ENCODE data around the gene INHBA.

INHBA gene

GRCh38 chr7:41702635-41703371 lies at the start of gene INHBA:
Gene INHBA (minus strand): TSS chr7:41703090. CDS start chr7:41700374, 2,716 bp downstream.
- DNase-seq (ENCODE audit: low spot score): no peak

GRCh38 chr7:41752615-41753014 lies 49.7 kb upstream of the INHBA start:
- no peak for DNase-seq (ENCODE audit: low spot score)

GRCh38 chr7:41750661-41751540 lies 48.0 kb upstream of the INHBA start:
- no peak for DNase-seq (ENCODE audit: low spot score)

GRCh38 chr7:41747961-41748360 lies 45.1 kb upstream of the INHBA start:
- no peak for DNase-seq (ENCODE audit: low spot score)

GRCh38 chr7:41745451-41745850 lies 42.6 kb upstream of the INHBA start:
- DNase-seq (ENCODE audit: low spot score): no peak

- no peak for DNase-seq (ENCODE audit: low spot score)
These were observed 41.3 kb upstream of the INHBA start for GRCh38 chr7:41744161-41744560.

GRCh38 chr7:41742401-41743020 lies 39.6 kb upstream of the INHBA start:
- no peak for DNase-seq (ENCODE audit: low spot score)

GRCh38 chr7:41738806-41739205 lies 35.9 kb upstream of the INHBA start:
- no peak for DNase-seq (ENCODE audit: low spot score)

GRCh38 chr7:41738336-41738735 lies 35.4 kb upstream of the INHBA start:
- no peak for DNase-seq (ENCODE audit: low spot score)

GRCh38 chr7:41735206-41735605 lies 32.3 kb upstream of the INHBA start:
- DNase-seq (ENCODE audit: low spot score): no peak

- DNase-seq (ENCODE audit: low spot score): no peak
These were observed 30.0 kb upstream of the INHBA start for GRCh38 chr7:41732843-41733306.

- DNase-seq (ENCODE audit: low spot score): no peak
These were observed 29.5 kb upstream of the INHBA start for GRCh38 chr7:41732436-41732785.

- DNase-seq (ENCODE audit: low spot score): no peak
These were observed 28.9 kb upstream of the INHBA start for GRCh38 chr7:41731493-41732435.

- DNase-seq (ENCODE audit: low spot score): no peak
These were observed 27.8 kb upstream of the INHBA start for GRCh38 chr7:41730668-41731067.

GRCh38 chr7:41730161-41730560 lies 27.3 kb upstream of the INHBA start:
- no peak for DNase-seq (ENCODE audit: low spot score)

GRCh38 chr7:41729059-41729458 lies 26.2 kb upstream of the INHBA start:
- no peak for DNase-seq (ENCODE audit: low spot score)

- DNase-seq (ENCODE audit: low spot score): no peak
These were observed 22.1 kb upstream of the INHBA start for GRCh38 chr7:41725013-41725412.

GRCh38 chr7:41720886-41721285 lies 18.0 kb upstream of the INHBA start:
- DNase-seq (ENCODE audit: low spot score): no peak

- no peak for DNase-seq (ENCODE audit: low spot score)
These were observed 17.2 kb upstream of the INHBA start for GRCh38 chr7:41720046-41720445.

GRCh38 chr7:41716691-41717090 lies 13.8 kb upstream of the INHBA start:
- DNase-seq (ENCODE audit: low spot score): no peak

- no peak for DNase-seq (ENCODE audit: low spot score)
These were observed 12.1 kb upstream of the INHBA start for GRCh38 chr7:41715000-41715399.

Measured in D341Med (cell line).